ENCODE results near the gene TASP1.

The TASP1 gene

DNA sequence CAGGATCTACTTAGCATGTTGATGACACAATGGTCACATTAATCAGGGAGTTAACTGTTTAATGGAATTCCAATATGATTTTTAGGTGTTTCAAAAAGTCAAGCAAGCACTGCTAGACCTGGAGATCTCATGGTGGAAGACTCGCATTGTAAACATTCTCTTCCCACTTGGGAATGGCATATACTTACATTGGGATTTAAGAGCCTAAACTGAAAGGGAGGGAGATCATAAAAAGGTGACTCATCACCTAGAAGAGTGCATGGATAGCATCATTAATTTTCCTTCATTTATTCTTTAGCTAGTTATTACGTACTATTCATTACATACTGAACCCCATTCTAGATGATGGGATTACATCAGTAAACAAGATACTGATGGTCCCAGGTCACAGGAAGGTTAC, 185.4 kb downstream of the TASP1 start:
- Histone ChIP-seq H3K9ac (ENCODE audit: low read depth, low read length) (no peak overlapping the region), H3K4me3 (ENCODE audit: low read length) (no peak overlapping the region), H3K27me3 (ENCODE audit: insufficient read depth, low read length) (no peaks in the 10 kb centered on the region), H3K27ac (ENCODE audit: low read length) (no peak overlapping the region), H3K36me3 (ENCODE audit: insufficient read depth, low read depth, low read length) (no peaks in the 10 kb centered on the region), H3K4me1 (ENCODE audit: insufficient read depth, low read length) (peaks cover 7% of the 10 kb centered on the region; the same call in 1 of the 2 replicates), H3K9me3 (ENCODE audit: insufficient read depth, low read depth, low read length) (no peaks in the 10 kb centered on the region)

DNA sequence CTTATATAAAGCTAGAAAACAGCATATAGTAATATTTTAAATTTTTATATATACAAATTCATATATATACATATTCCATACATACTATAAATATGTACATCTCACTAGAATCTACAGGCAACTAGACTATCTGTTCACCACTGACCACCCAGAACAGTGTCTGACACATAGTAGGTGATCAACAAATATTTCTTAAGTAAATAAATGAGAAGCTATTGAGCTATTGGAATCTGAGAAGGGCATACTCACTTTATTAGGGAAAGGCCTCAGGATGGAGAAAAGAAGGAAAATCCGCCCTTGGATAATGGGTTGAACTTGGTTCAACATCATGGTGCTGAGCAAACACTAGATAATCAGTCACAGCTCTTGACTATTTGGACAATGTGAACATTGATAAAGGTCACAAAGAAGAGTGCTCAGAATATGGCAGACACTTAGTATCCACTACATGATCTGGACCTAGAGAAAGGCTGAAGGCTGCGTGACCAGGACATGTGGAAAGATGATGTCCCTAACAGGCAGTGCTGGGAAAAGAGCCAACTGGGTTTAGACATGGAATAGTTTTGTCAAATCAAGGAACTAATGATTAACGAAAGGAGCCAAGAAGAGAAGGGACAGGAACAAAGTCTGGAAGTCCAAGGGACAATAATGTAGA, 186.1 kb downstream of the TASP1 start:
- Histone ChIP-seq H3K27me3 (ENCODE audit: insufficient read depth, low read length) (no peaks in the 10 kb centered on the region), H3K27ac (ENCODE audit: low read length) (no peak overlapping the region), H3K9me3 (ENCODE audit: insufficient read depth, low read depth, low read length) (no peaks in the 10 kb centered on the region), H3K9ac (ENCODE audit: low read depth, low read length) (no peak overlapping the region), H3K4me3 (ENCODE audit: low read length) (no peak overlapping the region), H3K4me1 (ENCODE audit: insufficient read depth, low read length) (peaks cover 7% of the 10 kb centered on the region; the same call in 1 of the 2 replicates), H3K36me3 (ENCODE audit: insufficient read depth, low read depth, low read length) (no peaks in the 10 kb centered on the region)

DNA sequence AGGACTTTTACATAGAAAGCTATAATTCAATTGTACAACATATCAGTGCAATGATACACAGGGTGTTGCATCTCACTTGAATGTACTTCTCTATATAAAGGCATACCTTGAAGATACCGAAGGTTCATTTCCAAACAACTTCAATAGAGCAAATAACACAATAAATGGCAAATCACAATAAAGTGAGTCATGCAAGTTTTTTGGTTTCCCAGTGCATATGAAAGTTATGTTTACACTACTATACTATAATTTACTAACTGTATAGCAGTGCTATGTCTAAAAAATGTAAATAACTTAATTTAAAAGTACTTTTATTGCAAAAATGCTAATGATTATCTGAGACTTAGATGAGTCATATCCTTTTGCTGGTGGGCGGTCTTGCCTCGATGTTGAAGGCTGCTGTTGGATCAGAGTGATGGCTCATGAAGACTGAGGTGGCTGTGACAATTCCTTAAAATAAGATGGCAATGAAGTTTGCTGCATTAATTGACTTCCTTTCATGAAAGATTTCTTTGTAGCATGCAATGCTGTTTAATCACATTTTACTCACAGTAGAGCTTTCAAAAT, 188.8 kb downstream of the TASP1 start:
- H3K27me3 ChIP-seq (ENCODE audit: insufficient read depth, low read length), result no peaks in the 10 kb centered on the region
- peaks cover 7% of the 10 kb centered on the region; the same call in 1 of the 2 replicates for H3K4me1 ChIP-seq (ENCODE audit: insufficient read depth, low read length)
- H3K9ac ChIP-seq (ENCODE audit: low read depth, low read length), result no peak overlapping the region
- no peak overlapping the region for H3K4me3 ChIP-seq (ENCODE audit: low read length)
- H3K9me3 ChIP-seq (ENCODE audit: insufficient read depth, low read depth, low read length), result no peaks in the 10 kb centered on the region
- no peaks in the 10 kb centered on the region for H3K36me3 ChIP-seq (ENCODE audit: insufficient read depth, low read depth, low read length)
- H3K27ac ChIP-seq (ENCODE audit: low read length), result no peak overlapping the region

DNA sequence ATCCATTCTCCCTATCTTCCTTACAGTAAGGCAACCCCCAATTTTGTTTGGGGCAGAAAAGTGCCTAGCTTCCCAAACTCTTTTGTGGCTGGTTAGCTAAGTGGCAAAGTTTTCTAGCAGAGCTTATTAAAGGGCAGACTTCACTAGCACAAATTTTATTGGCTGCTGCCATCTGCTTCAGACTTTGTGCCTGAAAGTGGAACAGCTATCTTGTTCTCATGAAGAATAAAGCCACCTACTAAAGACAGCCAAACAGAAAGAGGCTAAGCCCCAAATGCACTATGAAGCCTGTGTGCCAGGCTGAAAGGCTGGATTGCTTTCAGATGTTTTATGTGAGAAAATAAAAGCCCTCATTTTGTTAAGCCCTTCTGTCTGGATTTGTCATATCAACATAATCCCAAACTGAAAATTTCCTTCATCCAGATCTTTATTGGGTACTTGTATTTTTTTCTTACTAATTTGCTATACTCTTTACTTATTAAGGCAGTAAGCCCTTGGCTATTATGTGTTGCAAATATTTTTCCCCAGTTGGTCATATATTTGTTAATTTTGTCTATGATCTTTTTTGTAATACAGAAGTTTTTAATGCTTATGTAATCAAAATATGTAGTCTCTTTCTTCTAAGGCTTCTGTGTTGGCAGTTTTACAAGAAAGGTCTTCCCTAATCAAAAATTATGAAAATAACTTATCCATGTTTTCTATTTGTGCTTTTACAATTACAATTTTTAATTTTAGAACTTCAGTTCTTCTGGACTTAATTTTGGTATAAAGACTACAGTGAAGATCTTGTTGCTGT, 191.1 kb downstream of the TASP1 start:
- Histone ChIP-seq H3K9ac (ENCODE audit: low read depth, low read length) (no peak overlapping the region), H3K36me3 (ENCODE audit: insufficient read depth, low read depth, low read length) (no peaks in the 10 kb centered on the region), H3K27ac (ENCODE audit: low read length) (no peak overlapping the region), H3K27me3 (ENCODE audit: insufficient read depth, low read length) (no peaks in the 10 kb centered on the region), H3K4me1 (ENCODE audit: insufficient read depth, low read length) (no peaks in the 10 kb centered on the region), H3K9me3 (ENCODE audit: insufficient read depth, low read depth, low read length) (no peaks in the 10 kb centered on the region), H3K4me3 (ENCODE audit: low read length) (no peak overlapping the region)

DNA sequence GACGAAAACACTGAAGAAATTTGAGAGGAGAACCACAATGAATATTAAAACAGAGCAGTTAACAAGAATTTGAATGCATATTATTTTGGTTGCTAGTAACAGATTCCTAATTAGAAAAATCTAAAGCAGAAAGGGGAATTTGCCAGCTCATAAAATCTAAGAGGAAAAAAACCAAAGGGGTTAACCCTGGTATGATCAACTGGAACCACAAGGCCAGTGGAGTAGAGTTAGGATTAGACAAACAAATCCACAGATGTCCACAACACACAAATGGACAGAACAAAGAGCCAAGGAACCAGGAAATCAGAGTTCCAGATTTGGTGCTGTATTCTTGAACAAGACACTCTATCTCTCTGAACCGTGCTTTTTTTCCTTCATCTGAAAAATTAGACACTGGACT, 195.0 kb downstream of the TASP1 start:
- Histone ChIP-seq H3K4me3 (ENCODE audit: low read length) (no peak overlapping the region), H3K36me3 (ENCODE audit: insufficient read depth, low read depth, low read length) (no peaks in the 10 kb centered on the region), H3K27ac (ENCODE audit: low read length) (no peak overlapping the region), H3K27me3 (ENCODE audit: insufficient read depth, low read length) (no peaks in the 10 kb centered on the region), H3K9ac (ENCODE audit: low read depth, low read length) (no peak overlapping the region), H3K9me3 (ENCODE audit: insufficient read depth, low read depth, low read length) (no peaks in the 10 kb centered on the region), H3K4me1 (ENCODE audit: insufficient read depth, low read length) (no peaks in the 10 kb centered on the region)

GRCh38 chr20:13442986-13443385, 195.7 kb downstream of the TASP1 start:
- no peaks in the 10 kb centered on the region for H3K4me1 ChIP-seq (ENCODE audit: insufficient read depth, low read length)
- no peak overlapping the region for H3K4me3 ChIP-seq (ENCODE audit: low read length)
- H3K27ac ChIP-seq (ENCODE audit: low read length), result no peak overlapping the region
- no peaks in the 10 kb centered on the region for H3K27me3 ChIP-seq (ENCODE audit: insufficient read depth, low read length)
- no peaks in the 10 kb centered on the region for H3K9me3 ChIP-seq (ENCODE audit: insufficient read depth, low read depth, low read length)
- no peak overlapping the region for H3K9ac ChIP-seq (ENCODE audit: low read depth, low read length)
- H3K36me3 ChIP-seq (ENCODE audit: insufficient read depth, low read depth, low read length), result no peaks in the 10 kb centered on the region

DNA sequence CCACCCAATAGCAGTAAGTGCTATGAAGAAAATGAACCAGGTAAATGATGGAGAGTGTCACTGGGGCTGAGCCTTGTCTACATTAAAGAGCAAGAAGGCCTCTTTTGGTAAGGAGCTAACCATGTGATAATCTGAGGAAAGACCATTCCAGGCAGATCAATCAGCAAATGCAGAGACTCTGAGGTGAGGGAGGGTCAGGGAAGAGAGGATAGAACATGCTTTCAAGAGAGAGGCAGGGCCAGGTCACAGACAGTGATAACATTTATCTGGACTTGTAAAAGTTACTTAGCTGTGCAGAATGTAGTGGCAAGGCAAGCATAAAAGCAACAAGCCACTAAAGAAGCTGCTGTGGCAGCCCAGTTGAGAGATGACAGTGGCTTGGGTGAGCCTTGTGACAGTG, 197.3 kb downstream of the TASP1 start:
- Histone ChIP-seq H3K4me1 (ENCODE audit: insufficient read depth, low read length) (no peaks in the 10 kb centered on the region), H3K27ac (ENCODE audit: low read length) (no peak overlapping the region), H3K36me3 (ENCODE audit: insufficient read depth, low read depth, low read length) (no peaks in the 10 kb centered on the region), H3K4me3 (ENCODE audit: low read length) (no peak overlapping the region), H3K9me3 (ENCODE audit: insufficient read depth, low read depth, low read length) (no peaks in the 10 kb centered on the region), H3K27me3 (ENCODE audit: insufficient read depth, low read length) (no peaks in the 10 kb centered on the region), H3K9ac (ENCODE audit: low read depth, low read length) (no peak overlapping the region)

DNA sequence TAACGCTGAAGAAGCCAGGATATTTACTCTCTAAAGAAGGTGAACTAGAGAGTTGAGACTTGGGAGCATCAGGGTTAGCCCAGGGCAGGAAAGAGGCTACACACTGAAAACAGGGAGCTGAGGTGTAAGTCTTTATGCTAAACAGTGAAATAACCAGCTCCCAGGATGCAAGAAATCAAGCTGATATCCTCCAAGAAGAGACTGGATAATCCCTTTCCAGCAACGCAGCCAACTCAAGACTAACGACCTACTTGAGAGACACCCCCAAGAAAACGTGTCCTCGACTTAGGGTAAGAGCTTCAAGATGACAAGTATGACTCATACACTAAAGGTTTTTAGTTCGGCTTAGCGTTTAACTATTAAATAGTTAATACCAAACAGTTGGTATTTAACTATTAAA, 202.2 kb downstream of the TASP1 start:
- Histone ChIP-seq H3K9me3 (ENCODE audit: insufficient read depth, low read depth, low read length) (no peaks in the 10 kb centered on the region), H3K9ac (ENCODE audit: low read depth, low read length) (no peak overlapping the region), H3K4me1 (ENCODE audit: insufficient read depth, low read length) (peaks cover 4% of the 10 kb centered on the region; the same call in 1 of the 2 replicates), H3K27me3 (ENCODE audit: insufficient read depth, low read length) (no peaks in the 10 kb centered on the region), H3K36me3 (ENCODE audit: insufficient read depth, low read depth, low read length) (no peaks in the 10 kb centered on the region), H3K27ac (ENCODE audit: low read length) (no peak overlapping the region), H3K4me3 (ENCODE audit: low read length) (no peak overlapping the region)

GRCh38 chr20:13432126-13432525, 206.6 kb downstream of the TASP1 start:
- Histone ChIP-seq H3K9ac (ENCODE audit: low read depth, low read length) (no peak overlapping the region), H3K27me3 (ENCODE audit: insufficient read depth, low read length) (no peaks in the 10 kb centered on the region), H3K4me1 (ENCODE audit: insufficient read depth, low read length) (peaks cover 4% of the 10 kb centered on the region; the same call in 1 of the 2 replicates), H3K9me3 (ENCODE audit: insufficient read depth, low read depth, low read length) (no peaks in the 10 kb centered on the region), H3K36me3 (ENCODE audit: insufficient read depth, low read depth, low read length) (no peaks in the 10 kb centered on the region), H3K27ac (ENCODE audit: low read length) (no peak overlapping the region), H3K4me3 (ENCODE audit: low read length) (no peak overlapping the region)

DNA sequence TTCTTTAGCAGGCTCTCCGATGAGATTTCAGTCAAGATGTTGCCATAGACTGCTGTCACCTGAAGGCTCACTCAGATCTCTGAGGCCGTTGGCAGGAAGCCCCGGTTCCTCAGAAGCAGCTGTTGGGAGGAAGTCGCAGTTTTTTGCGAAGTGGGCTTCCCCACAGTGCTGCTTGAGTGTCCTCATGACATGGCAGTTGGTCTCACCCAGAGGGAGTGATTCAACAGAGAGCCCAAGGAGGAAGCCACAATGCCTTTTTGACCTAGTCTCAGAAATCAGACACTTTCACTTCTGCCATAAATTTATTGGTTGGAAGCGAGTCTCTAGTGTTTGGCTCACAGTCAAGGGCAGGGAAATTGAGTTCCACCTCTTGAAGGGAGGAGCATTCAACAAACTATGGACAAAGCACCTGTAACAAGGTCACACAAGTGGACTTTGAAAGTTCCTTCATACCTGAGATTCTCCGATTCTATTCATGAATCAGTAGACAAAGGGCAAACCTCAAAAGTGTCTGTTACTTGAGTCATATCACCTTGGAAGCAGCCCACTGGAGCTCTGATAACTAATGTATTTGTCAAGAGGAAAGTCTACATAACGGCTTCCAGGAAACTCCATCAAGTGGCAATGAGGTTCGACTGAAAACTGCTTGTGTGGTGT, 208.3 kb downstream of the TASP1 start:
- Histone ChIP-seq H3K4me1 (ENCODE audit: insufficient read depth, low read length) (peaks cover 4% of the 10 kb centered on the region; the same call in 1 of the 2 replicates), H3K9me3 (ENCODE audit: insufficient read depth, low read depth, low read length) (no peaks in the 10 kb centered on the region), H3K9ac (ENCODE audit: low read depth, low read length) (no peak overlapping the region), H3K4me3 (ENCODE audit: low read length) (no peak overlapping the region), H3K36me3 (ENCODE audit: insufficient read depth, low read depth, low read length) (no peaks in the 10 kb centered on the region), H3K27ac (ENCODE audit: low read length) (no peak overlapping the region), H3K27me3 (ENCODE audit: insufficient read depth, low read length) (no peaks in the 10 kb centered on the region)

DNA sequence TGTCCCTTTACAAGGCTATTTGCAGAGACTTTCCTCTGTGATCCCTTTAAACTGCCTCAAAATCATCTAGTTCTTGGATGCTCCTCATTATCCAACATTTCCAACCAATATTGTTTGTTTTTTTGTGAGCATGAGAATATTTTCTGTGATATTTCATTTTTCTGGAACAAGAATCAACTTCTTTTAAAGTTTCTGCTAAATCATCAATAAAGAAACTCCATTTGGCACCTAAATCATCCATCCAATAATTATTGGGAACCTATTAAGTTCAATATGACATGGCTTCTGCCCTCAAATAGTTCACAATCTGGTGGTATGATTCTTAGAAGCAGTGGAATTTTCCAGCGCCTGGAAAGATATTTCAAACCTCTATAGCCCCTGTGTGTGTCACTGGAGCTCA, 210.0 kb downstream of the TASP1 start:
- Histone ChIP-seq H3K9me3 (ENCODE audit: insufficient read depth, low read depth, low read length) (no peaks in the 10 kb centered on the region), H3K4me1 (ENCODE audit: insufficient read depth, low read length) (no peaks in the 10 kb centered on the region), H3K36me3 (ENCODE audit: insufficient read depth, low read depth, low read length) (no peaks in the 10 kb centered on the region), H3K4me3 (ENCODE audit: low read length) (no peak overlapping the region), H3K9ac (ENCODE audit: low read depth, low read length) (no peak overlapping the region), H3K27me3 (ENCODE audit: insufficient read depth, low read length) (no peaks in the 10 kb centered on the region), H3K27ac (ENCODE audit: low read length) (no peak overlapping the region)
